Peyer's patch (tissue), 4 donors: ENCODE data around the gene PRDM15. TPM values are rescaled to one million over a fixed set of nuclear protein-coding genes. Genes with fewer than 3 reads are reported as not detected.

Experiments
- DNase-seq, 3 donors: peaks; one replicate each; pipeline ENCODE4 v3.0.0-alpha.2; 2017 to 2019
- H3K27ac ChIP-seq, 4 donors: fragments of 200-600 bp; sonication (generic); one replicate each; pipeline ENCODE4 v1.5.1; 2016 to 2019
- H3K27me3 ChIP-seq, 2 donors: fragments of 200-600 bp; sonication (generic); one replicate each; pipeline ENCODE4 v1.5.1; 2019
- H3K36me3 ChIP-seq, 3 donors: fragments of 200-600 bp; sonication (generic); one replicate each; pipeline ENCODE4 v1.5.1; 2016 to 2019
- H3K4me1 ChIP-seq, 4 donors: fragments of 200-600 bp; sonication (generic); one replicate each; pipeline ENCODE4 v1.5.1; 2016 to 2019
- H3K4me3 ChIP-seq, 4 donors: fragments of 200-600 bp; sonication (generic); 1 replicate in 3 of 4; 2 replicates in 1 of 4; pipeline ENCODE4 v1.5.1; 2016 to 2019; ENCODE audit warnings: mild to moderate bottlenecking in 1 of 4
- H3K9me3 ChIP-seq, 4 donors: fragments of 200-600 bp; sonication (generic); one replicate each; pipeline ENCODE4 v1.5.1; 2016 to 2019; ENCODE audit warnings: mild to moderate bottlenecking in 1 of 4
- CTCF ChIP-seq, 6 experiments: fragments of 450-650 bp in 4 of 6; fragments of 200-600 bp in 2 of 6; sonication (generic) in 1 of 6; IDR thresholded peaks; one replicate each; pipeline ENCODE4 v1.5.1; 2017 to 2019; ENCODE audit warnings: antibody characterized with exemption in 6 of 6, mild to moderate bottlenecking in 3 of 6, moderate library complexity in 1 of 6
- POLR2A ChIP-seq, 2 donors: fragments of 450-650 bp; IDR thresholded peaks; one replicate each; pipeline ENCODE4 v1.5.1; 2017; ENCODE audit warnings: antibody characterized with exemption in 2 of 2, mild to moderate bottlenecking in 2 of 2, moderate library complexity in 2 of 2
- total RNA-seq, 4 donors: library from RNA; depleted of rRNA; stranded (reverse); fragments of >200 nt; gene quantifications; one replicate each; pipeline ENCODE4 v1.1.0, GENCODE V29; 2016

PRDM15 gene
- total RNA-seq, 4 donors from 2014 or later: 9.3 to 47.9 (median 16.9) TPM

DNA sequence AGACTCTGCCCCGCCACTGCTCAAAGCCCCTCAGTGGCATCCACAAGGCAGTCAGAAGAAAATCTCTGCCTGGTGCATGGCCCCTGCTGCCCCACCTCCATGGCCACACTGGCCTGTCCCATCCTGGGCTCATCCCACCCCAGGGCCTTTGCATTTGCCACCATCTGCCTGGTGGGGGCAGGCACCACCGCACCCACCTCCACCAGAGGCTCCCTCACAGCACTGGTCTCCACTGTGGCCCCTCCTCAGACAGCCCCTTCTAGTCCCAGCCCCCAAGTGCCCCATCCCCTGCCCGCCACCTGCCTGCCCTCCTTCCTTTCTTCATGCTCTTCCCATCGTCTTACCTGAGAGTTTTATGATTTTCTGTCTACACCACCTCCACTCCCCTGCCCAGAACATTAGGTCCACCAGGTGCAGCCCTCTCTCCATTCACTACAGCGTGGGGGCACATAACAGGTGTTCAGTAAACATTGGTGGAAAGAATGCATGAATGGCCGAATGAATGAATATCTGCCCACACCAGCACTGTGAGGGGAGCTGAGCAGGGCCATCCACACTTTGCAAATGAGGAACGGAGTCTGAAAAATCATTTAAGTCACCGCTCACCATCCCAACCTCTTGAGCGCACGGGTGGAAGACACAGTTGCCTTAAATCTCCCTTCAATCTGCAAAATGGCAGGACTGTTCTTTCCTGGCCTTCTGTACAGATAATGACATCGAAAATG lies 2.1 kb downstream of the PRDM15 start:
- H3K4me3 ChIP-seq: no peak overlapping the region
- H3K36me3 ChIP-seq: no peaks in the 10 kb centered on the region
- no peaks in the 10 kb centered on the region for H3K9me3 ChIP-seq
- peaks cover 0 to 15% (median 4%) of the 10 kb centered on the region in 4 donors for H3K4me1 ChIP-seq
- no peak for DNase-seq
- TF ChIP-seq POLR2A (IDR thresholded peaks at IDR 0.05) (no peak), CTCF (IDR thresholded peaks at IDR 0.05) (no peak)
- no peak overlapping the region for H3K27ac ChIP-seq
- H3K27me3 ChIP-seq: no peaks in the 10 kb centered on the region

DNA sequence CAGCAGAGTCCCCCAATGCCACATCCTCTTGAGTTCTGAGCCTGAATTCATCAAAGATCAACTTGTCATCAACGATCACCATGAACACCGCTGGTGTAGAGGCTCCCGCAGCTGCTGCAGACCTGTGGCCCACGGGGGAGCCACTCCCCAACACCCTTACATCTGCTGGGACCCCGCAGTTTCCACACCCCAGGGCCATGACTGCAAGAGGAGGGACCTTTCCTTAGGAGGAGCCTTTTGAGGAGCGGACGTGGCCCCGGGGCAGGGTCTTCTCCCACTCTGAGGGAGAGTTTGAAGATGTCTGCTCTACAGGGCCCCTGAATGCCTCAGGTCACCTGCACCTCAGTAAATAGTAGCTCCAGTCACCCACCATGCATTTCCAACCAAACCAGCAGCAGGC lies 2.7 kb downstream of the PRDM15 start:
- no peak overlapping the region for H3K27ac ChIP-seq
- no peaks in the 10 kb centered on the region for H3K27me3 ChIP-seq
- no peak for TF ChIP-seq CTCF (IDR thresholded peaks at IDR 0.05)
- no peak overlapping the region for H3K4me3 ChIP-seq
- no peak for DNase-seq
- peaks cover 0 to 15% (median 4%) of the 10 kb centered on the region in 4 donors for H3K4me1 ChIP-seq
- no peaks in the 10 kb centered on the region for H3K36me3 ChIP-seq
- no peaks in the 10 kb centered on the region for H3K9me3 ChIP-seq

DNA sequence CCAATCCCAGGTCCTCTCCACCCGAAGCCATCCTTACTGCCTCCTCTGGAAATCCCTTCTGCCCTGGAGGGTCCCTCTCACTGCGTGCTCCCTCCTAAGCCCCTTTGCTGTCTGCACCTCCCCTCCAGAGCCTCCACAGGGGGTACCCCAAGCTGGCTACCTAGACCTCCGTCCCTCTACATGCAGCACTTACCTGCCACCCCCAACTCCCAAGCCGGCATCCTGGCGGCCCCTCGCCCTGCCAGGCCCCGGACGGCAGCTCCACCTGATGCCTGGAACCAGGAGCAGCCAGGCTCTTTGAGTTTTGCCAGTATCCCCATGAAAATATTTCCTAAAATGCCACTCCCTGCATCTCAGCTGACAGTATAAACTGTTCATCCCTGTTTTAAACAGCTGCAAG lies 4.1 kb downstream of the PRDM15 start:
- Histone ChIP-seq H3K4me3 (no peak overlapping the region), H3K27ac (no peak overlapping the region), H3K9me3 (no peaks in the 10 kb centered on the region), H3K27me3 (no peaks in the 10 kb centered on the region), H3K4me1 (peaks cover 0 to 15% (median 4%) of the 10 kb centered on the region in 4 donors), H3K36me3 (no peaks in the 10 kb centered on the region)
- no peak for TF ChIP-seq POLR2A (IDR thresholded peaks at IDR 0.05)
- TF ChIP-seq CTCF (IDR thresholded peaks at IDR 0.05): no peak
- DNase-seq: no peak

GRCh38 chr21:41874611-41875010 lies 4.5 kb downstream of the PRDM15 start:
- Histone ChIP-seq H3K36me3 (no peaks in the 10 kb centered on the region), H3K9me3 (no peaks in the 10 kb centered on the region), H3K4me3 (no peak overlapping the region), H3K27ac (no peak overlapping the region), H3K4me1 (peaks cover 0 to 15% (median 4%) of the 10 kb centered on the region in 4 donors), H3K27me3 (no peaks in the 10 kb centered on the region)
- DNase-seq: no peak
- no peak for TF ChIP-seq POLR2A (IDR thresholded peaks at IDR 0.05)
- no peak for TF ChIP-seq CTCF (IDR thresholded peaks at IDR 0.05)

GRCh38 chr21:41873426-41873825 lies 5.7 kb downstream of the PRDM15 start:
- no peak overlapping the region for H3K27ac ChIP-seq
- no peaks in the 10 kb centered on the region for H3K9me3 ChIP-seq
- peaks cover 0 to 15% (median 4%) of the 10 kb centered on the region in 4 donors for H3K4me1 ChIP-seq
- no peaks in the 10 kb centered on the region for H3K27me3 ChIP-seq
- no peak for DNase-seq
- no peak for TF ChIP-seq CTCF (IDR thresholded peaks at IDR 0.05)
- no peak for TF ChIP-seq POLR2A (IDR thresholded peaks at IDR 0.05)
- H3K4me3 ChIP-seq: no peak overlapping the region
- no peaks in the 10 kb centered on the region for H3K36me3 ChIP-seq
